ENCODE data around the gene LYRM1.

The LYRM1 gene

GRCh38 chr16:20901436-20902112, 1.0 kb downstream of the LYRM1 start:
- Histone ChIP-seq H3K4me1 (ENCODE audit: control insufficient read depth, insufficient read depth, low read length) (0 out of 2 replicates have a peak, but pooled peaks cover 1% of the 10 kb centered on the region), H3K27ac (ENCODE audit: low read length) (no peak overlapping the region)
- no peak for DNase-seq (ENCODE audit: low read depth, low spot score)

GRCh38 chr16:20902426-20902825, 1.9 kb downstream of the LYRM1 start:
- 0 out of 2 replicates have a peak, but pooled peaks cover 1% of the 10 kb centered on the region for H3K4me1 ChIP-seq (ENCODE audit: control insufficient read depth, insufficient read depth, low read length)

More at GRCh38 chr16:20901436-20902112, 1.0 kb downstream of the LYRM1 start:
- H3K9me3 ChIP-seq (ENCODE audit: control insufficient read depth, insufficient read depth, low read length): no peaks in the 10 kb centered on the region
- no peaks in the 10 kb centered on the region for H3K27me3 ChIP-seq (ENCODE audit: control insufficient read depth, insufficient read depth, low read length)
- H3K36me3 ChIP-seq (ENCODE audit: control insufficient read depth, insufficient read depth, low read length): no peaks in the 10 kb centered on the region; the same call in 1 of the 2 replicates
- peak overlapping the region; percentile 86; the same call in 1 of the 2 replicates for H3K4me3 ChIP-seq (ENCODE audit: low read length)
- no CpG with 5 or more reads among the region's 27 CpGs for WGBS (ENCODE audit: insufficient coverage, insufficient read length)

GRCh38 chr16:20903116-20903898, 2.7 kb downstream of the LYRM1 start:
- no CpG with 5 or more reads among the region's 5 CpGs for WGBS (ENCODE audit: insufficient coverage, insufficient read length)
- Histone ChIP-seq H3K27ac (ENCODE audit: low read length) (no peak overlapping the region), H3K27me3 (ENCODE audit: control insufficient read depth, insufficient read depth, low read length) (no peaks in the 10 kb centered on the region), H3K36me3 (ENCODE audit: control insufficient read depth, insufficient read depth, low read length) (no peaks in the 10 kb centered on the region), H3K9me3 (ENCODE audit: control insufficient read depth, insufficient read depth, low read length) (no peaks in the 10 kb centered on the region), H3K4me1 (ENCODE audit: control insufficient read depth, insufficient read depth, low read length) (0 out of 2 replicates have a peak, but pooled peaks cover 1% of the 10 kb centered on the region), H3K4me3 (ENCODE audit: low read length) (no peak overlapping the region)
- DNase-seq (ENCODE audit: low read depth, low spot score): no peak

More at GRCh38 chr16:20902426-20902825, 1.9 kb downstream of the LYRM1 start:
- H3K9me3 ChIP-seq (ENCODE audit: control insufficient read depth, insufficient read depth, low read length): no peaks in the 10 kb centered on the region
- H3K27me3 ChIP-seq (ENCODE audit: control insufficient read depth, insufficient read depth, low read length): no peaks in the 10 kb centered on the region
- WGBS (ENCODE audit: insufficient coverage, insufficient read length): no CpG with 5 or more reads among the region's 6 CpGs
- no peak for DNase-seq (ENCODE audit: low read depth, low spot score)
- no peak overlapping the region for H3K27ac ChIP-seq (ENCODE audit: low read length)
- no peak overlapping the region for H3K4me3 ChIP-seq (ENCODE audit: low read length)
- no peaks in the 10 kb centered on the region for H3K36me3 ChIP-seq (ENCODE audit: control insufficient read depth, insufficient read depth, low read length)

GRCh38 chr16:20903899-20904506, 3.4 kb downstream of the LYRM1 start:
- DNase-seq (ENCODE audit: low read depth, low spot score): no peak
- Histone ChIP-seq H3K9me3 (ENCODE audit: control insufficient read depth, insufficient read depth, low read length) (no peaks in the 10 kb centered on the region), H3K27ac (ENCODE audit: low read length) (no peak overlapping the region), H3K4me3 (ENCODE audit: low read length) (no peak overlapping the region), H3K36me3 (ENCODE audit: control insufficient read depth, insufficient read depth, low read length) (no peaks in the 10 kb centered on the region), H3K27me3 (ENCODE audit: control insufficient read depth, insufficient read depth, low read length) (no peaks in the 10 kb centered on the region), H3K4me1 (ENCODE audit: control insufficient read depth, insufficient read depth, low read length) (0 out of 2 replicates have a peak, but pooled peaks cover 1% of the 10 kb centered on the region)
- whole genome bisulfite sequencing (ENCODE audit: insufficient coverage, insufficient read length): no CpG with 5 or more reads among the region's 5 CpGs

GRCh38 chr16:20904507-20905081, 4.0 kb downstream of the LYRM1 start:
- WGBS (ENCODE audit: insufficient coverage, insufficient read length): no CpG with 5 or more reads among the region's 3 CpGs
- H3K4me3 ChIP-seq (ENCODE audit: low read length): no peak overlapping the region
- no peaks in the 10 kb centered on the region for H3K9me3 ChIP-seq (ENCODE audit: control insufficient read depth, insufficient read depth, low read length)
- H3K36me3 ChIP-seq (ENCODE audit: control insufficient read depth, insufficient read depth, low read length): no peaks in the 10 kb centered on the region
- H3K27me3 ChIP-seq (ENCODE audit: control insufficient read depth, insufficient read depth, low read length): no peaks in the 10 kb centered on the region
- no peak for DNase-seq (ENCODE audit: low read depth, low spot score)
- H3K4me1 ChIP-seq (ENCODE audit: control insufficient read depth, insufficient read depth, low read length): 0 out of 2 replicates have a peak, but pooled peaks cover 1% of the 10 kb centered on the region
- H3K27ac ChIP-seq (ENCODE audit: low read length): no peak overlapping the region

GRCh38 chr16:20905576-20905975, 5.0 kb downstream of the LYRM1 start:
- Histone ChIP-seq H3K27ac (ENCODE audit: low read length) (no peak overlapping the region), H3K36me3 (ENCODE audit: control insufficient read depth, insufficient read depth, low read length) (no peaks in the 10 kb centered on the region), H3K4me1 (ENCODE audit: control insufficient read depth, insufficient read depth, low read length) (0 out of 2 replicates have a peak, but pooled peaks cover 1% of the 10 kb centered on the region), H3K9me3 (ENCODE audit: control insufficient read depth, insufficient read depth, low read length) (no peaks in the 10 kb centered on the region), H3K27me3 (ENCODE audit: control insufficient read depth, insufficient read depth, low read length) (no peaks in the 10 kb centered on the region), H3K4me3 (ENCODE audit: low read length) (no peak overlapping the region)
- WGBS (ENCODE audit: insufficient coverage, insufficient read length): no CpG with 5 or more reads among the region's 3 CpGs
- no peak for DNase-seq (ENCODE audit: low read depth, low spot score)

GRCh38 chr16:20906341-20907255, 6.0 kb downstream of the LYRM1 start:
- Histone ChIP-seq H3K4me1 (ENCODE audit: control insufficient read depth, insufficient read depth, low read length) (0 out of 2 replicates have a peak, but pooled peaks cover 1% of the 10 kb centered on the region), H3K36me3 (ENCODE audit: control insufficient read depth, insufficient read depth, low read length) (no peaks in the 10 kb centered on the region), H3K9me3 (ENCODE audit: control insufficient read depth, insufficient read depth, low read length) (no peaks in the 10 kb centered on the region), H3K4me3 (ENCODE audit: low read length) (no peak overlapping the region), H3K27ac (ENCODE audit: low read length) (no peak overlapping the region), H3K27me3 (ENCODE audit: control insufficient read depth, insufficient read depth, low read length) (no peaks in the 10 kb centered on the region)
- no peak for DNase-seq (ENCODE audit: low read depth, low spot score)
- WGBS (ENCODE audit: insufficient coverage, insufficient read length): no CpG with 5 or more reads among the region's 4 CpGs

GRCh38 chr16:20910781-20911321, 10.3 kb downstream of the LYRM1 start:
- no peak for DNase-seq (ENCODE audit: low read depth, low spot score)
- Histone ChIP-seq H3K4me3 (ENCODE audit: low read length) (no peak overlapping the region), H3K36me3 (ENCODE audit: control insufficient read depth, insufficient read depth, low read length) (no peaks in the 10 kb centered on the region), H3K9me3 (ENCODE audit: control insufficient read depth, insufficient read depth, low read length) (no peaks in the 10 kb centered on the region), H3K4me1 (ENCODE audit: control insufficient read depth, insufficient read depth, low read length) (peaks cover 1% of the 10 kb centered on the region; the same call in 1 of the 2 replicates), H3K27ac (ENCODE audit: low read length) (no peak overlapping the region), H3K27me3 (ENCODE audit: control insufficient read depth, insufficient read depth, low read length) (no peaks in the 10 kb centered on the region)
- no CpG with 5 or more reads among the region's 2 CpGs for WGBS (ENCODE audit: insufficient coverage, insufficient read length)

GRCh38 chr16:20911361-20911760, 10.8 kb downstream of the LYRM1 start:
- no peaks in the 10 kb centered on the region for H3K9me3 ChIP-seq (ENCODE audit: control insufficient read depth, insufficient read depth, low read length)
- peaks cover 1% of the 10 kb centered on the region; the same call in 1 of the 2 replicates for H3K4me1 ChIP-seq (ENCODE audit: control insufficient read depth, insufficient read depth, low read length)
- H3K4me3 ChIP-seq (ENCODE audit: low read length): no peak overlapping the region
- no peak for DNase-seq (ENCODE audit: low read depth, low spot score)
- H3K27me3 ChIP-seq (ENCODE audit: control insufficient read depth, insufficient read depth, low read length): no peaks in the 10 kb centered on the region
- H3K27ac ChIP-seq (ENCODE audit: low read length): no peak overlapping the region
- no peaks in the 10 kb centered on the region for H3K36me3 ChIP-seq (ENCODE audit: control insufficient read depth, insufficient read depth, low read length)
- no CpG with 5 or more reads among the region's 1 CpG for WGBS (ENCODE audit: insufficient coverage, insufficient read length)

All from iPS DF 6.9 (cell line).